Caco-2 (cell line): ENCODE data around the gene ANKRD30A. TPM values are rescaled to one million over a fixed set of nuclear protein-coding genes. Genes with fewer than 3 reads are reported as not detected.

ENCODE experiments used
- BruUV-seq: library from RNA; stranded (reverse); fragments of 400-500 nt; replicated peaks from 2 replicates; lab custom pipeline; 2021; lab: Mats Ljungman, UMichigan
- CTCF ChIA-PET: fragments of 300-600 bp; sonication (Branson Sonifier 250); formaldehyde crosslinking; loops from one replicate; lab custom pipeline; 2022; ENCODE audit warnings: antibody characterized with exemption; lab: Charles Lee
- POLR2A ChIA-PET: fragments of 300-600 bp; sonication (Branson Sonifier 250); formaldehyde crosslinking; loops from one replicate; lab custom pipeline; 2022; ENCODE audit warnings: antibody characterized with exemption; lab: Charles Lee
- DNase-seq, 2 experiments: peaks; one replicate each; pipeline versions ENCODE4 v3.0.0 to v3.0.0-alpha.2; 2020 to 2022
- H3K27me3 ChIP-seq: replicated peaks from 2 replicates; pipeline ENCODE4 v1.6.0; 2011; ENCODE audit warnings: low read length; ENCODE audit not compliant: control insufficient read depth, insufficient read depth
- H3K36me3 ChIP-seq: 2 replicates; pipeline ENCODE4 v1.5.1; 2011; ENCODE audit warnings: low read length; ENCODE audit not compliant: control insufficient read depth, insufficient read depth
- H3K4me1 ChIP-seq: fragments of 250-450 bp; sonication (Bioruptor Pico); 2 replicates; pipeline ENCODE4 v1.5.1; 2020; ENCODE audit warnings: mild to moderate bottlenecking
- H3K4me3 ChIP-seq: 2 replicates; pipeline ENCODE4 v1.5.1; 2011; ENCODE audit warnings: low read depth, mild to moderate bottlenecking, control low read depth, low read length
- H3K9me3 ChIP-seq: fragments of 250-450 bp; sonication (Bioruptor Pico); 2 replicates; pipeline ENCODE4 v1.5.1; 2020; ENCODE audit warnings: mild to moderate bottlenecking, moderate library complexity
- H3K27ac Mint-ChIP-seq: one replicate; pipeline ENCODE4 v1.8.0; 2022; ENCODE audit warnings: mixed read lengths; ENCODE audit not compliant: unreplicated experiment
- H3K27me3 Mint-ChIP-seq: one replicate; pipeline ENCODE4 v1.8.0; 2022; ENCODE audit warnings: mixed read lengths; ENCODE audit not compliant: insufficient read depth, unreplicated experiment
- H3K36me3 Mint-ChIP-seq: one replicate; pipeline ENCODE4 v1.8.0; 2022; ENCODE audit warnings: mild to moderate bottlenecking, mixed read lengths; ENCODE audit not compliant: insufficient read depth, unreplicated experiment
- H3K4me1 Mint-ChIP-seq: one replicate; pipeline ENCODE4 v1.8.0; 2022; ENCODE audit warnings: low read depth, mixed read lengths; ENCODE audit not compliant: unreplicated experiment
- H3K4me3 Mint-ChIP-seq: one replicate; pipeline ENCODE4 v1.8.0; 2022; ENCODE audit warnings: mild to moderate bottlenecking, moderate library complexity, mixed read lengths; ENCODE audit not compliant: unreplicated experiment
- H3K9me3 Mint-ChIP-seq: one replicate; pipeline ENCODE4 v1.8.0; 2022; ENCODE audit warnings: mixed read lengths; ENCODE audit not compliant: unreplicated experiment
- intact Hi-C: fragments of 100-400 bp; cut with micrococcal nuclease; formaldehyde crosslinking; loops from one replicate; pipeline ENCODE4 v1.10.0; 2022; ENCODE audit not compliant: unreplicated experiment
- total RNA-seq: library from RNA; stranded (reverse); gene quantifications from 2 replicates; pipeline ENCODE4 v1.2.3, GENCODE V29; 2022
- TF ChIP-seq, protein P1 (sequence below), 2 experiments: fragments of 200-600 bp in 1 of 2; IDR thresholded peaks; 1 replicate in 1 of 2; 2 replicates in 1 of 2; pipeline versions ENCODE4 v1.5.1 to v1.8.0; 2011 to 2022; ENCODE audit warnings: antibody characterized with exemption in 1 of 2, control low read depth in 1 of 2, inconsistent platforms in 1 of 2, low read depth in 1 of 2, low read length in 1 of 2, mild to moderate bottlenecking in 1 of 2, moderate library complexity in 1 of 2; ENCODE audit not compliant: insufficient read depth in 1 of 2, severe bottlenecking in 1 of 2, unreplicated experiment in 1 of 2

ANKRD30A gene
- total RNA-seq, 1 experiment from 2014 or later, result 0.14 TPM

DNA sequence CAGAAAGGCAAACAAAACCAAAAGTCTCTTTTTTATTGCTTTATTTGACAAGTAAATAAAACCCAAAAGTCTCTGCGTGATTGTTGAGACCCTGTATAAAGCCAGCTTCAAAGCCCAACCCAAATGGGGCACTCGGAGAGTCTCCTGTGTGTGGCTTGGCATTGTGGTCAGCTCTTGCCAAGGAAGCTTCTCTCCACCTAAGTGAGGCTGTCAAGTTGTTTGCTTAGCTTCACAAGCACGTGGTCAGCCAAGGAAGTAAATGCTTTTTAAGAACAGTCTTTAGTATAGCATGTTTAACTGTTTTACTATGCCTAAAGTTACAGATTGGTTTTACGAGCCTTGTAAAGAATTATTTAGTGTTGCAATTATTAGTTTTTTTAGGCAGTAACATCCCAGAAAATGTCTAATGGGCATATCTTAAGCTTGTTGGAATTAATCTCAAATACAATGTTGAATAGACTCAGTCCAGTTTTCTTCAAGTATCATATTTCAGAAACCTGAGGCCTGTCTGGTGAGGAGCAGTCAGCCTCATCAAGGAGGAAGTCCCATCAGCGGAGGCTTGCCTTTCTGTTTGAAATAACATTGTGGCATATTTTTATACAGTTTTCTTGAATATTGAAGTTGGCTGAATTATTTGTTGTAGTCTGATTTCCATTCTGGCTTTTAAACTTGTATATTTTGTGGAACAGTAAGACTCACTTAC lies 144.3 kb downstream of the ANKRD30A start:
- no peaks in the 10 kb centered on the region for H3K36me3 ChIP-seq
- no peak overlapping the region for H3K4me3 Mint-ChIP-seq
- no peaks in the 10 kb centered on the region for H3K9me3 Mint-ChIP-seq
- H3K4me1 Mint-ChIP-seq, result no peaks in the 10 kb centered on the region
- intact Hi-C loops, result loop anchor here (10.0 kb wide), 1 partner anchor 235 kb away; no protein-coding TSS in a partner anchor
- POLR2A ChIA-PET, result no interaction called here
- no TSS peak for BruUV-seq
- no peaks in the 10 kb centered on the region for H3K27me3 Mint-ChIP-seq
- no peaks in the 10 kb centered on the region for H3K4me1 ChIP-seq
- TF ChIP-seq, protein P1, sequence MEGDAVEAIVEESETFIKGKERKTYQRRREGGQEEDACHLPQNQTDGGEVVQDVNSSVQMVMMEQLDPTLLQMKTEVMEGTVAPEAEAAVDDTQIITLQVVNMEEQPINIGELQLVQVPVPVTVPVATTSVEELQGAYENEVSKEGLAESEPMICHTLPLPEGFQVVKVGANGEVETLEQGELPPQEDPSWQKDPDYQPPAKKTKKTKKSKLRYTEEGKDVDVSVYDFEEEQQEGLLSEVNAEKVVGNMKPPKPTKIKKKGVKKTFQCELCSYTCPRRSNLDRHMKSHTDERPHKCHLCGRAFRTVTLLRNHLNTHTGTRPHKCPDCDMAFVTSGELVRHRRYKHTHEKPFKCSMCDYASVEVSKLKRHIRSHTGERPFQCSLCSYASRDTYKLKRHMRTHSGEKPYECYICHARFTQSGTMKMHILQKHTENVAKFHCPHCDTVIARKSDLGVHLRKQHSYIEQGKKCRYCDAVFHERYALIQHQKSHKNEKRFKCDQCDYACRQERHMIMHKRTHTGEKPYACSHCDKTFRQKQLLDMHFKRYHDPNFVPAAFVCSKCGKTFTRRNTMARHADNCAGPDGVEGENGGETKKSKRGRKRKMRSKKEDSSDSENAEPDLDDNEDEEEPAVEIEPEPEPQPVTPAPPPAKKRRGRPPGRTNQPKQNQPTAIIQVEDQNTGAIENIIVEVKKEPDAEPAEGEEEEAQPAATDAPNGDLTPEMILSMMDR (IDR thresholded peaks at IDR 0.05; ENCODE audit: insufficient read depth in 1 of 2, low read depth in 1 of 2, low read length in 1 of 2, severe bottlenecking in 1 of 2, unreplicated experiment in 1 of 2), result no peak
- H3K9me3 ChIP-seq, result 0 out of 2 replicates have a peak, but pooled peaks cover 3% of the 10 kb centered on the region
- H3K27ac Mint-ChIP-seq, result no peak overlapping the region
- no peaks in the 10 kb centered on the region for H3K27me3 ChIP-seq
- no peaks in the 10 kb centered on the region for H3K36me3 Mint-ChIP-seq
- DNase-seq, result no peak
- CTCF ChIA-PET, result no interaction called here
- no peak overlapping the region for H3K4me3 ChIP-seq

- TF ChIP-seq, protein P1 (IDR thresholded peaks at IDR 0.05; ENCODE audit: insufficient read depth in 1 of 2, low read depth in 1 of 2, low read length in 1 of 2, severe bottlenecking in 1 of 2, unreplicated experiment in 1 of 2), result no peak
- no TSS peak for BruUV-seq
- no peaks in the 10 kb centered on the region for H3K4me1 ChIP-seq
- Mint-ChIP-seq H3K4me3 (no peak overlapping the region), H3K36me3 (no peaks in the 10 kb centered on the region), H3K4me1 (no peaks in the 10 kb centered on the region), H3K9me3 (peaks cover 16% of the 10 kb centered on the region), H3K27ac (no peak overlapping the region), H3K27me3 (no peaks in the 10 kb centered on the region)
- H3K9me3 ChIP-seq, result 0 out of 2 replicates have a peak, but pooled peaks cover 3% of the 10 kb centered on the region
- CTCF ChIA-PET, result no interaction called here
- H3K36me3 ChIP-seq, result no peaks in the 10 kb centered on the region
- H3K27me3 ChIP-seq, result no peaks in the 10 kb centered on the region
- H3K4me3 ChIP-seq, result no peak overlapping the region
- intact Hi-C loops, result no loop called here
- no peak for DNase-seq
- POLR2A ChIA-PET, result no interaction called here
Observed at GRCh38 chr10:37275216-37275777, 149.9 kb downstream of the ANKRD30A start.

- H3K27me3 ChIP-seq, result no peaks in the 10 kb centered on the region
- Mint-ChIP-seq H3K9me3 (peaks cover 27% of the 10 kb centered on the region), H3K36me3 (no peaks in the 10 kb centered on the region), H3K27me3 (no peaks in the 10 kb centered on the region), H3K4me3 (no peak overlapping the region), H3K27ac (no peak overlapping the region), H3K4me1 (no peaks in the 10 kb centered on the region)
- TF ChIP-seq, protein P1 (IDR thresholded peaks at IDR 0.05; ENCODE audit: insufficient read depth in 1 of 2, low read depth in 1 of 2, low read length in 1 of 2, severe bottlenecking in 1 of 2, unreplicated experiment in 1 of 2), result no peak
- no TSS peak for BruUV-seq
- H3K36me3 ChIP-seq, result no peaks in the 10 kb centered on the region
- DNase-seq, result no peak
- H3K9me3 ChIP-seq, result peaks cover 8% of the 10 kb centered on the region
- CTCF ChIA-PET, result no interaction called here
- intact Hi-C loops, result no loop called here
- no peak overlapping the region for H3K4me3 ChIP-seq
- POLR2A ChIA-PET, result no interaction called here
- no peaks in the 10 kb centered on the region for H3K4me1 ChIP-seq
Observed at GRCh38 chr10:37285063-37285462, 159.7 kb downstream of the ANKRD30A start.
